ENCODE measurements around the gene TMEM60. TPM values are rescaled to one million over a fixed set of nuclear protein-coding genes. Genes with fewer than 3 reads are reported as not detected.

The TMEM60 gene
- total and polyA plus RNA-seq, 2 donors (not counting 3 experiments of a cell fraction or from before 2014, with no cell fraction given) = 15.8 to 19.5 TPM

DNA sequence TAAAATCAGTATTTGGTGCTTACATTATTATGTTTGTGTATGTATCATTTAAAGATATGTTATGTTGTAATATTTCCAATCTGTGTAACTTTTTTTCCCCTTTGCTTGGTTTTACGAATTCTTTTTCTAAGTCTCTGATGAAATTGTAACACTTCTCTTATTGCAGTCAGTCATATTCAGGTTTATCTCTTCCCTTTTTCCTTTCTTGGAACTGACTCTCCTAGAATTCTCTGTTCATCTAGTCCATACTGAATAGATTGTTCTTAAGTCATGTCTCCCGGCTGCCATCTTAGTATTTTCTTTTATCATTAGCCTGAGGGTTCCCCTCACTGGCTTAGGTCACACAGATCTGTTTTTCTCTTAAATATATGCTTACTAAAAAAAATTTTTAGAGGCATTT is 45.0 kb upstream of the TMEM60 start:
- Histone ChIP-seq H3K27me3 (ENCODE audit: control insufficient read depth in 2 of 2, insufficient read depth in 2 of 2, low read length in 2 of 2) (no peaks in the 10 kb centered on the region), H3K4me2 (ENCODE audit: insufficient read depth, low read length) (no peak overlapping the region), H3K36me3 (ENCODE audit: control insufficient read depth in 2 of 2, extremely low read depth in 1 of 2, insufficient read depth in 2 of 2, low read length in 2 of 2) (no peaks in the 10 kb centered on the region), H3K27ac (ENCODE audit: insufficient read depth, low read depth, low read length) (no peak overlapping the region), H3K9me3 (replicated peaks; ENCODE audit: control insufficient read depth, insufficient read depth, low read length) (no peaks in the 10 kb centered on the region), H3K9me1 (replicated peaks; ENCODE audit: control insufficient read depth, extremely low read depth, insufficient read depth, low read length) (no peaks in the 10 kb centered on the region), H3K4me3 (replicated peaks in 1 of 3; ENCODE audit: insufficient read depth in 1 of 3, low read depth in 1 of 3, low read length in 3 of 3) (no peak overlapping the region), H4K20me1 (replicated peaks; ENCODE audit: control insufficient read depth, extremely low read depth, insufficient read depth, low read length) (no peaks in the 10 kb centered on the region), H2AFZ (ENCODE audit: low read depth, low read length) (no peak overlapping the region), H3K79me2 (ENCODE audit: control insufficient read depth, insufficient read depth, low read length) (peaks cover 2% of the 10 kb centered on the region), H3K9ac (replicated peaks; ENCODE audit: extremely low read depth, insufficient read depth, low read length) (no peak overlapping the region), H3K4me1 (ENCODE audit: control insufficient read depth, extremely low read depth, insufficient read depth, low read length) (no peaks in the 10 kb centered on the region)
- ChIA-PET CTCF (interaction anchor here (1.1 kb wide), 1 partner anchor 16 kb away, joined by 3 read pairs; no protein-coding TSS in a partner anchor), POLR2A (no interaction called here)
- dilution Hi-C loops (cut with MboI; ENCODE audit: extremely low pct_ligation_motif_present, low sequenced_read_pairs) = no loop called here
- DNase-seq (ENCODE audit: low read depth, low spot score) (no peak), FAIRE-seq (no peak)
- intact Hi-C loops (cut with micrococcal nuclease) = no loop called here
- TF ChIP-seq POLR2AphosphoS5 (IDR thresholded peaks at IDR 0.05; ENCODE audit: insufficient read depth, low read depth, low read length) = no peak
- TF ChIP-seq, protein P1, sequence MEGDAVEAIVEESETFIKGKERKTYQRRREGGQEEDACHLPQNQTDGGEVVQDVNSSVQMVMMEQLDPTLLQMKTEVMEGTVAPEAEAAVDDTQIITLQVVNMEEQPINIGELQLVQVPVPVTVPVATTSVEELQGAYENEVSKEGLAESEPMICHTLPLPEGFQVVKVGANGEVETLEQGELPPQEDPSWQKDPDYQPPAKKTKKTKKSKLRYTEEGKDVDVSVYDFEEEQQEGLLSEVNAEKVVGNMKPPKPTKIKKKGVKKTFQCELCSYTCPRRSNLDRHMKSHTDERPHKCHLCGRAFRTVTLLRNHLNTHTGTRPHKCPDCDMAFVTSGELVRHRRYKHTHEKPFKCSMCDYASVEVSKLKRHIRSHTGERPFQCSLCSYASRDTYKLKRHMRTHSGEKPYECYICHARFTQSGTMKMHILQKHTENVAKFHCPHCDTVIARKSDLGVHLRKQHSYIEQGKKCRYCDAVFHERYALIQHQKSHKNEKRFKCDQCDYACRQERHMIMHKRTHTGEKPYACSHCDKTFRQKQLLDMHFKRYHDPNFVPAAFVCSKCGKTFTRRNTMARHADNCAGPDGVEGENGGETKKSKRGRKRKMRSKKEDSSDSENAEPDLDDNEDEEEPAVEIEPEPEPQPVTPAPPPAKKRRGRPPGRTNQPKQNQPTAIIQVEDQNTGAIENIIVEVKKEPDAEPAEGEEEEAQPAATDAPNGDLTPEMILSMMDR (IDR thresholded peaks at IDR 0.05; ENCODE audit: extremely low read depth in 1 of 2, insufficient read depth in 1 of 2, low read depth in 1 of 2, low read length in 2 of 2) = no peak
- no peak for TF ChIP-seq EZH2 (IDR thresholded peaks at IDR 0.05; ENCODE audit: borderline replicate concordance, low read depth, low read length, severe bottlenecking)
- TF ChIP-seq, protein P2, sequence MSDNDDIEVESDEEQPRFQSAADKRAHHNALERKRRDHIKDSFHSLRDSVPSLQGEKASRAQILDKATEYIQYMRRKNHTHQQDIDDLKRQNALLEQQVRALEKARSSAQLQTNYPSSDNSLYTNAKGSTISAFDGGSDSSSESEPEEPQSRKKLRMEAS (IDR thresholded peaks at IDR 0.05; ENCODE audit: insufficient read depth, insufficient read length) = no peak
- no peak for TF ChIP-seq MYC (IDR thresholded peaks at IDR 0.05; ENCODE audit: low read depth, low read length)
- TF ChIP-seq JUN (IDR thresholded peaks at IDR 0.05; ENCODE audit: borderline replicate concordance, insufficient read depth, insufficient read length, low read depth) = no peak
- no peak for TF ChIP-seq POLR2A (IDR thresholded peaks at IDR 0.05; ENCODE audit: low read depth, low read length)
- TF ChIP-seq GATA2 (IDR thresholded peaks at IDR 0.05; ENCODE audit: insufficient read depth, insufficient read length, low read depth, low read length) = no peak
- no peak for TF ChIP-seq FOS (IDR thresholded peaks at IDR 0.05; ENCODE audit: borderline replicate concordance, insufficient read depth, low read length)
- BruUV-seq (replicated peaks) = no TSS peak
